Stromal cell of bone marrow (primary cell): Measurements from ENCODE around the gene DLGAP1.
A peak's percentile ranks its signal among the peaks of the same experiment; 100 is the strongest.

Source experiments
- DNase-seq: peaks from one replicate; pipeline ENCODE4 v3.0.0-alpha.2; 2012; ENCODE audit warnings: low read depth

The DLGAP1 gene

DNA sequence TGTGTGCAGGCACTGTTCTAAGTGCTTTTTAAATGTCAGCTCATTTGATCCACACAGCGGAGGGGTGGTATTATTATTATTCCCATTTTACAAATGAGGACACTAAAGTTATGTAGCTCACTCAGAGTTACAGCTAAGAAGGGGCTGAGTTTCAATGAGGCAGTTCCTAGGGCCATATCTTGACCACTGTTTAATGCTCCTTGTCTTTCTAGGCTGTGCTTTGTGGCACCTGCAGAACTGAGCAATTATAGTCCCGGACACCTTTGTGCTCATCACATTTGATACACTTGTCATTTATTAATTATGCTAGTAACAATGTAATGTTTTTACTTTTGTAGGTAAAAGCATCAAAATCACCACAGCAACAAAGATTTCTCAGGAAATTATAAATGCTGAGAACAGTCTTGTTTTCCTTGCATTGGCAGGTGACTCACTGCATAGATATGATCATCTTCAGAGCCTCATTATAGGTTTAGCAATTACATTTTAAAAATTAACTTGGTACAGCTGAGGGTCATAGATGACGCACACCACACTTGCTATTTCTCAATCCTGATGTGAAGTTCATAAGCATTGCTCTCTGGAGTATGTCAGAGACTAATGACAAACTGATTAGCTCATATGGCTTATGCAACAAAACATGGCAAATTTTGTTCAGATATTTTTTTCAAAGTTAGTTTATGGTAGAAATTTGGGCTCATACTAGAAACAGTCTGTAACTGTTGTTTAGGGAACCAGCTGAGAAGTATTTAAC, 638.3 kb downstream of the DLGAP1 start:
- DNase-seq = peak; percentile 73

DNA sequence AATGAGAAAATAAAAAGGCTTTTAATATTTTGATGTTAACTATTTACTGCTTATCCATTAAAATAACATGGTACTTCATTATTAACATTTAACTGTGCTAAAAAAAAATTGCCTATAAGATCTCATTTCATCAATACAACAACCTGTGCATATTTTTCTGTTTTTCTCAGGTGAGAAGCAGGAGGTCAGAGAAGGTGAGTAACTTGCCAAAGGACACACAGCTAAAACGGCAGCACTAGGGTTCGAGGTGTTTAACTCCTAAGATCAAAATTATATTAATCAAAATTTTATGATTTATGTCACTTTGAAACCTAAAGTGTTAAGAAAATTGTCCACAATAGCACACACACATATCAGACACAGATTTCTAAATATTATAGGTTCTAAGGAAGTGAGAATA, 639.1 kb downstream of the DLGAP1 start:
- no peak for DNase-seq

DNA sequence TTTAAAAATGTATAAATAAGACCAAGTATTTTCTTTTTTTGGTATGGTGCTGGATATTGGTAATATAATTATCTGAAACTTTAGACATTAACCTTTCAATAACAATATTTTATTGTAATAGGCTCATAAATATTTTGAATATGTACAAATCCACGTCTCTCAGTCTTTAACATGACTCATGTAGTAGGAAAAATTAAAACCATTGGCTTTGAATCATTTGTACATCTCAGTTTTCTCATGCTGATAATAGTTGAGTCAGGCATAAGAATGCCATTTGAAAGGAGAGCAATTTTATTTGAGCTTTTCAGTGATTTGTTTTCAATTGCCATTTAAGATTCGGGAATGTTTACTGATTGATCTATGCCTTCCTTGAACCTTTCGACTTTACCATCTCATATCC, 640.3 kb downstream of the DLGAP1 start:
- peak; percentile 9 for DNase-seq

DNA sequence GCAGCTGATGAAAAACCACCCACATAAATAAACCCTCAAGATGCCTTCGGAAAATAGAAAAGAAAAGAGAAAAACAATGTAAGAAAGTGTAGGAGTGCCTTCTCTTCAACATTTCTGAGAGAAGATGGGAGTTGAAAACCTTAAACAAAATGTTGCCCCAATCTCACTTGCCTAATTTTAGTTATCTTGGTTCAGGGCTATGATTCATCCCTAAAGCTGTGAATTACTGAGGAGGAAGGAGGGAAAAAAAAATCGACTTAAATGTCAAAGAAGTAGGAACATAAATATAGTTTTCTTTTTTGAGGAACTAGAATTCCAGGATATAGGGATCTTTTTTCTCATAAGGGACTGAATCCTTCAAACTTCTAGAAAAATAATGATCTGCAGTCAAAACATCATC, 644.8 kb downstream of the DLGAP1 start:
- DNase-seq = no peak

DNA sequence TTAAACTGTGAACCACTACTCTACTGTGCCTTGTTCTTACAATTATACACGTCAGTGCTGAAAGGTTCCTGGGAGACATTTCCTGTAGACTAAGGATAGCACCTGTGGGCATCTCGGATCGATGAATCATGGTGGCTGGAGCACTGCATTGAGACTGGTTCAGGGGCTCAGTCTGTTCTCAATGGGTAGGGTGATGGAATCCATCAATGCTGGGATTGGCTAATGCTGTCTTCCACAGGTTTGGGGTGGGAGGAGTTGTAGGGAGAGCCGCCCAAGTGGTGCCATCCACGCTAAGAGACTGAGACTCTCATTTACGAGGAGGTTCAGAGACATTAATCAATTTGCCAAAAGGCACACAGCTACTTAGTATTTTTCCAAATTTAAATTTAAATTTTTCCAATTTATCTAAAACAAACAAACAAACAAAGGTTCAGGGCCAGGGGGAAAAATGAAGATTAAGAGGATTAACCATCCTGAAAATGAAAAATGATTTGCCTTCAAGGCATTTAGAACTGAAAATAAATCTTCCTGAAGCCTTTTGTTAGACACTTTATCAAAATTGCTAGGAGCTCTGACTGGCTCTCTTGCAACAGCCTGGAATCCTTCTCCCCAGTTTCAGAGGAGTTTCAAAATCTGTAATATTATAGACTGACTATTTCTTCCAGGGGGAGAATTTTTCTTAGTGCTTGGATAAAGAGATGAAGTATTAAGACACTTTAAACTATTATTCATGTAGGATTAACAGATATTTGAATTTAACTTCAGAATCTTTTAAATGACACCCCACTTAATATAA, 645.9 kb downstream of the DLGAP1 start:
- DNase-seq = no peak

DNA sequence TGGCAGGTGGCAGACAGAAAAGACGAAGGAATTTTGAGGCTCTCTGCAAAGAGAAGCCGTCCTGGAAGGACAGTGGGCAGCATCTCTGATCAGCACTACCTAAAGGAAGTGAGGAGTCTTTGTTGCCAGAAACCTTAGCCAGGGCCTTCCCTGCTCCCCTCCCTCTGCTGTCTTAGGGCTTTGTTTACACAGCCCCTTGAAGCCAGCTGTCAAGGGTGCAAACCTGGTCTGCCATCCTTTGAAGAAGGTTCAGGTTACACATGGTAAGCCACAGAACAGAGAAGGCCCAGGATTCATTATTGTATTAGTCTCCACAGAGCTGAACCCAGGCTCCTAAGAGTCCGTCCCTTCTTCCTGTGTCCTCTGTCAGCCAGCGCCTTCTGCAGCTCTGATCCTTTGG, 648.5 kb downstream of the DLGAP1 start:
- no peak for DNase-seq

DNA sequence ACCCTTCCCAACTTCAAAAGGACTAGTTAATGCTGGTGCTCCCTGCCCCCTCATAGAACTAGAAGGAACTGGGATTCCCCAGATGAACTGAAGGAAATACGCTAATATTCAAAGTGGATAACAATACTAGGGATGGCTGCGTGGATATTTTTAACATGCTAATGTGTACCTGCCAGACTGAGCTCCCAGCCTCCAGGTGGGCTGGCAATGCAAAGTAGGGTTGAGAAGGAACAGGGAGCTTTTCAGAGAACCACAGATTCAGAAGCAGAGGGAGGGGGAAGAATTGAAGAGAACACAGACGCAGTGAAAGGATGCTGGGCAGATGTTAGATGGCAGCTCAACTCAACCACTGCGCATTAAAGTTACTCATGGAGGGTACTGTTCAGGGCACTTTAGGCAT, 650.8 kb downstream of the DLGAP1 start:
- DNase-seq = no peak

DNA sequence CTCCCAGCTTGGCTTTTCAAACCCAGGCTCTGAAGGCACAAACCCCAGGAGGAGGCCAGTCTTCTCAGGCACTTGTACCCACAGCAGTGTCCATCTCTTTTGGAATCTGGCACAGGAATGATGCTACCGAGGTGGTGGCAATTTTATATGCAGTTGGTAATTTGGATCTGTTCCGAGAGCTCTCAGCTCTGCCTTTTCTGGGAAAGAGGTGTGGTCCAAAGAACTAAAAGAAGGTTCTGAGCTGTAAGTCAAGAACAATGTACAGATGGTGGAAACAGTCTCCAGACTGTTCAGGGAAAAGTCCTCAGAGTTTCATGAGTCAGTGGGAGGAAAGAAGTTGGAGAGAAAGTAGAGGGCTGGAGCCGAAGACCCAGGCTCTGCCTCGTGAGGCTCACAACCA, 651.8 kb downstream of the DLGAP1 start:
- no peak for DNase-seq

DNA sequence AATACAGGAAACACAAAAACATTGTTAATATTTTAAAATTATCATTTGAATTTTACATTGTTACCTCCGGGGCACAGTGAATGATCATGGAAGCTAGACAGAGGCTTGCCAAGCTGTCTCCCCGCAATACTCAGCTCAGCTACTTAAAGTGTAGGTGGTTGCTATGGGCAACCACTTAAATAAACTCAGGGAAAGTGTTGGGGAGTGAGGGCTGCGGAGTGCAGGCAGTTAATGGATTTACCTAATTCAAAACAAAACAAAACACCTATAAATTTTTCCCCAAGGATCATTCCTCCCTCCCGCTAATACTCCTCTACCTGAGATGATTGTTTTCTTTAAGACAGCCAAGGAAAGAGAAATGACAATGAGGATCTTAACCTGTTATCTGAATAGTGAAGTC, 655.6 kb downstream of the DLGAP1 start:
- DNase-seq = no peak

DNA sequence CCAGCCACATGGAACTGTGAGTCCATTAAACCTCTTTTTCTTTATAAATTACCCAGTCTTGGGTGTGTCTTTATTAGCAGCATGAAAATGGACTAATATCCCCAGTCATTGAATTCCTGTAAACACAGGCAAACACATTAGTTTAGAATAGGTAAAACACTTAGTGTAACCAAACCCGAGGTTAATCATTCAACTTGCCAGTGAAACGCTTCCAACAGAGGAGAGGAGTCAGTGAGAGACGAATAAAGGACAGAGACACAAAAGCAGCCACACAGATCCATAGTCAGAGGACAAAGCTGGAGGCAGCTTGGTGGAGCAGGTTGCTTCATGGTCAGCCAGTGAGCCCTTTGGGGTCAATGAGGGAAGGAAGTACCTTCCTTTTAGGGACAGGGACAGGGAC, 657.1 kb downstream of the DLGAP1 start:
- no peak for DNase-seq

DNA sequence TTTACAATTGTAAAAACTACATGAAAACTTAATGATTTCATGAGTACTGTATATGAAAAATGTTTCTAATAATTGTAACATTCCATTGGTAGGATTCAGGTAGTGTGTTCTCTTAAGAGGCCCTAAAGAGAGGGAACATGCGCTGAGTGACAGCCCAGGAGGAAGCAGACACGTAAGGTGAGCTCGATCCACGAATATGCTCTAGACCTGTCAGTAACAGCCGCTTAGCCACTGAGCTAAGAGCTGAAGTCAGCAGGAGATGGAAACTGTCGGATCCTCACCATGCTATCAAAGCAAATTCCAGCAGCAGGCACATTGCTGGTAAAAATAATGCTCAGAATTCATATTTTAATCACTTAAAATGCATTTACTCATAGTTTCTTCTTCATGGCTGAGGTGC, 658.7 kb downstream of the DLGAP1 start:
- no peak for DNase-seq

DNA sequence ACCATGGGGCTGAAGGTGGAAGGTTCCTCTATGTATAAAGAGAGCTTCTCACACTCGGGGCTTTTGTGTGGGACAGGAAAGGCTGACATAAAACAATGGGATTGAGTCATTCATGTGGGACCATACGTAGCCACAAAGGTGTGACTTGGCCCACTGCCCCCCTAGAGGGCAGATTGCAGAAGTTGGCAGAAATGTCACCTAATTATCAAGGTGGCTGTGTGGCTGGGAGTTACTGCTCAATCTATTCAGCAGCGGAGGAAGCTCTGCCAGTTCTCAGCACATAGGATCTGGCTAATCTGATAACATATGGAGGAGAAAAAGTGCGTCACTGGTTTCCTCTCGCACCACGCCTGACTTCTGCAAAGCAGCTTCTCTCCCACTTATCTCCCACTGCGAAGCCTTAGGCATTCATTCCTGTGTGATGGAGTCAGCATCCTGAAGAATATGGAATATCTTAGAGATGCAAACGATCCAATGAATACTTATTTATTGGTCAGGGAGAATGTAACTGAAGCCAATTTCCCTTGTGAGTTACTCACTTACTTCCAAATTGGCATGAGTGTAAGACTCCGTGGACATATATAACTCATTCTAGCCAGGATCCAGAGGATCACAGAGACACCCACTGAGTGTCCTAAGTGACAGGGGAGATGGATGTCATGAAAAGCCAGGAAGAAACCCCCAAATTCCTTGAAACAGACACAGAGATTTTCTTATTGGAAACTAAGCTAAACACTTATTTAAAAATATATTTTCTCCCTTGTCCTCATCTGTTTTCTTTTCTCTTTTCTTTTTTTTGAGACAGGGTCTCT, 660.4 kb downstream of the DLGAP1 start:
- no peak for DNase-seq

DNA sequence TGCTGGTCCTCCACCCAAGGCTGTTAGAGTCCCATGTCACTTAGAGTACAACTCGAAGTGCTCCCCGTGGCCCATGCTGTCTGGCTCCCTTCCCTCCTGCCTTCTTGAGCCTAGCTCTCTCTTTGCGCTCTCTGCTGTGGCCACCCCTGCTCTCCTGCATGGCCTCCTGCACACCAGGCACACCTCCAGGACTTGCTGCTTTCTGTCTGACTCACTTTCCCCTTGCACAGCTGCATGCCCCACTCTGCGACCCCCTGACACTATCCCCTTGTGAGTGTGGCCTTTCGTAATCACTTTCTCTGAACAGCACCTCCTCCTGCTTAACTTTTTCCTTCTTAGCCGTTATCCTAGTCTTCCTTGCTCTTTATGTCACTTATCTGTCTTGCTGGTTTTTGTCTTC, 661.6 kb downstream of the DLGAP1 start:
- DNase-seq = no peak

DNA sequence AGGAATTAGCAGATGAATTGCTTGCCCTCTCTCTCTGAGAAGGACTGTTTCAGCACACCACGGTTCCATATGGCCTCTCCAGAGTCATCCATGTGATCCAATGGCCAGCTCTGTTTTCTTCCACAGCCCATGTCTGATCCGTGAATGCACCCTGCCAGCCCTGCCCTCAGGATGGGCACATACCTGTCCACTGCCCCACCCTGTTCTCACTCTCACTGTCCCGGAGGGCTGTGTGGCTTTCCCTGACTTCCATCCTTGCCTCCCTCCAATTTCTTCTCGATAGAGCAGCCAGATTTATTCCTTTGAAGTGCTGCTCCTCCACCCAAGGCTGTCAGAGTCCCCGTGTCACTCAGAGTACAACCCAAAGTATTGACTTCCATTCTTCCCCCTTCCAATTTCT, 662.0 kb downstream of the DLGAP1 start:
- DNase-seq = no peak

DNA sequence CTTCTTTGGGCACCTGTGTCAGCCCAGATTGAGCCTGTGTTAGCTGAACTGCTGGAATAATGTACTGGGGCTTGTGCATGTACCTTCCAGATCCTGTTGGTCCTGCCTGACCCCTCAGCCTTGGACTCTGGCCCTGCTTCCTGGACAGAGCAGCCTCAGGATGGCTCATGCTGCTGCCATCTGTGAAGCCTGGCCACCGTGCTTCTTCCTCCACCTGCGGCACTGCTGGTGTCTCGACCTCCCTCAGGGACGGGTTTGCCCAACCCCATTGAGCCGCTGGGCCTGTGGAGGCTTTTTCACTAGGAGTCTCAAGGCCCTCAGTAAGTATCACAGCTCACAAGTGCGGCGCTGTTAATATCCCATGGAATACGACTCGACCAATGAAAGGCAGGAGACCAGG, 662.4 kb downstream of the DLGAP1 start:
- no peak for DNase-seq

DNA sequence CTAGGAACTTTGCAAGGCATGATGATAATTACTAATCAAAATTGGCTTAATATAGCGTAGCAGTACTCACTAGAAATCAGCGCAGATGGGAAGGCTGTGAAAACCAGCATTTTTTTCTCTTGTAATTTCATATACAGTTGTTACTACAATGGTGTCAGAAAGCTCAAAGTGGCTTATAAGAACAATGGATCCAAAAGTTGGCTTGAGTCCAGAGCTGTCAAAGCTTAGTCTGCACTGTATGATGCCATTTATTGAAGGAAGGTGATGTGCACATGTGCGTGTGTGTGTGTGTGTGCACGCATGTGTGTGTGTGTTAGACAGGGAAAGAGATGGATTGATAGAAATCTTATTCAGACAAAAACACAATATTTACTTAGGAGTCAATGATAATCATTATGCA, 663.9 kb downstream of the DLGAP1 start:
- no peak for DNase-seq

DNA sequence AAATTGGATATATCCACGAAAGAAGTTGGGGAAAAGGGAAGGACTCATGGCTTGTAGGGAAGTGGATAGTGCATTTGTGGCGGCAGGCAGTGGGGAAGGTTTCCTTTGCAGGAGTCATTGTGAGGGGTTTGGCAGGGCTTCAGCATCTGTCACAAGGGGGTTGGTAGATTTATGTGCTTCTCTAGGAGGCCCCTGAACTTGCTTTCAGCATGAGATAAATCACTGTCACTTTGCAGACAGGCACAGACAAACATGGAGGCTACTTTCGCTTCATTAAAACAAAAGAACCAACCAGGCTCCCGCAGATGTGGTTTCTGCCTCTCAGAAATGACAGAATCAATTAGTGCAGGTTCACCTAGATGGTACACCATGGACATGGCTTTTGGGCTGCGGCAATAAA, 664.4 kb downstream of the DLGAP1 start:
- DNase-seq = no peak

DNA sequence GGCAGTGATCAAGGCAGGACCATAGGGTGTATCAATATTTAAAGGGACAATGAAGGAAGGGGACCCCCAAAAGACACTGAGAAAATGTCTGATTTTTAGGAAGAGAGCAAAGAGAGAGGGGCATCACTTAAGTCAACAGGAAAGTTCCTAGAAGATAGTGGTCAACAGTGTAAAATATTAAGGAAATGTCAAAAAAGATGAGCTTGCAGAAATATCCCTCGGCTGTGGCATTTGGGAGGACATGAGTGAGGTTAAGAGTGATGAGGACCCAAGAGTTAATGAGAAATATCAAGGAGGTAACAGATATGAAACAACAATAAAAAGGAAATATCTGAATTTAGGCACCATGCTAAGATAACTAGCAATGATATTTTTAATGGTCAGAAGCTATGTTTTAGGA, 665.6 kb downstream of the DLGAP1 start:
- DNase-seq = no peak

DNA sequence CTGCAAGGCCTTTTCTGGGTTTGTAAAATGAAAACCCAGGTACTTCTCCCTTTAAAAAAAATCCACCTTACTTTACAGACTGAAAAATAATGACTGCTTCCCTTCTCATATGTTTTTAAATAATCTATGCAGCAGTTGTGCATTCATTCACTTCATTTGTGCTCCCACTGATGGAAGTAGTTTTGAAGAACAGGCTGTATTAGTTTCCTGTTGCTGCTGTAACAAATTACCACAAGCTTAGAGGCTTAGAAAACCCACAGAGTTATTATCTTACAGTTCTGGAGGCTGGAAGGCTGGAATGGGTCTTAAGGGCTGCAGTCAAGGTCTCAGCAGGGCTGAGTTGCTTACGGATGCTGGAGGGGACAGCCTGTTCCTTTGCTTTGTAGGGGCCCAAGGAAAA, 670.2 kb downstream of the DLGAP1 start:
- no peak for DNase-seq

DNA sequence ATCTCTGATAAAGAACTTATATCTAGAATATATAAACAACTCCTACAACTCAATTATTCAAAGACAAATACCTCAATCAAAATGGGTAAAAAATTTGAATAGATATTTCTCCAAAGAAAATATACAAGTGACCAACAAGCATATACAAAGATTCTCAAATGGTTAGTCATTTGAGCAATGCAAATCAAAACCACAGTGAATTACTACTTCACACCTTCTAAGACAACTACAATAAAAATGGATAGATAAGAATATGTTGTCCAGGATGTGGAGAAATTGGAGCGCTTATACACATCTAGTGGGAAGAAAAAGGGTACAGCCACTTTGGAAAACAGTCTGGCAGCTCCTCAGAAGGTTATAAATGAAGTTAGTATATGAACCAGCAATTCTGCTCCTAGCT, 672.2 kb downstream of the DLGAP1 start:
- no peak for DNase-seq

DNA sequence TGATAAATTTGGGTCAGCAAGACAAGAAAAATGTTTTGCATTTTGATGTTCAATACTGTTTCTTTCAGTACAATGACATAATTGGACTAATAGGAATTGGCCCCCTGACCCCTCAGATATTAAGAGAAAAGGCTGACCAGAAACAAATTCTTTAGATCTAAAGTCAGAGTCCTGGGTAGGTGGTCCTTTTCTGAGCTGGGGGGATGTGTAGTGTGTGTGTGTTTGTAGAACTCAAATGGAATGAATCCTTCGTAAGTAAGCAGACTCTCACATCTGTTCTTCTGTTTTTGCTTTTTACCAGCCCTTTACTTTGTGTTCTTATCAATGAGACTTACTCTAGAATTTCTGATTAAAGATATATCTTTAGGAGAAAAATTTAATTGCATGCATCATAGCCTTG, 677.4 kb downstream of the DLGAP1 start:
- DNase-seq = no peak

DNA sequence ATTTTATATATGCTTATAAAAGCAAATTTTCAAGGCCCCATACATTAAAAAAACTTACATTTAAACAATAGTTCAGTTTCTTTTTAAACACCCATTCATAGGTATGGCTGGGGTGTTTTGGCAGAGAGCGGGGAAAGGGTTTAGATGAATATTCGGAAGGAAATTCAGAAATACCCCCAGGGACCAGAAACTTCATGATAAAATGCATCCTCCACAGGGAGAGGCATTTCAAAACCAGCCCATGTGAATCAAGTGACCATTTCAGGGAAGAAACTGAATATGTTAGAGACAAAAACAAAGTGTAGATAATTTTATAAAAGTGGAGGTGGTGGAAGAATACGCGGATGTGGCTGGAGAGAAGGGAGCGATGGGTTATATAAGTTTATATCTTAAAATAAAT, 678.0 kb downstream of the DLGAP1 start:
- DNase-seq = no peak

DNA sequence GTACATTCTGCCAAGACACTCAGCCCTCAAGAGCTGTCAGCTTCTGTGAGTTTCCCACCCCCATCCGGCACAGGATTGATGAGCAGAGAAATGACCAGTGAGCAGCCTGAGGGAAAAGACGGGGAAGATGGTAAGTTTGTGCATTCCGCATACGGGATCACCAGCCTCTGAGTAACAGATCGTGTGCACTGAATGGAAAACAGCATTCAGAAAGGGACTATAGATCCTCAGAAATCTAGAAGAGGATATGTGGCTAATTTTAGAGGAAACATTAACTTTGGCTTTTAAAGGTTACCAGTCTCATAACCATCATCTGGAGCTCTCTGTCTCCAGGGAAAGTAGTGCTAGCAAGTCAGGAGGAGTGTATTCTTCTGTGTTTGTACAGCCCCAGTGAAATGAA, 679.1 kb downstream of the DLGAP1 start:
- no peak for DNase-seq
